ENCODE measurements around the gene CASD1.
A peak's percentile ranks its signal among the peaks of the same experiment; 100 is the strongest.

CASD1 gene

GRCh38 chr7:94507962-94508361 lies 1.6 kb upstream of the CASD1 start (continued):
- no peak for TF ChIP-seq POU6F1 (CRISPR knock-in tag; IDR thresholded peaks at IDR 0.05; ENCODE audit: borderline replicate concordance, low read depth)

GRCh38 chr7:94509887-94510581 lies 425 bp downstream of the CASD1 start:
- peak; percentile 84 for ATAC-seq
- peak; percentile 84; the same call in 1 of the 2 replicates for TF ChIP-seq CSDC2 (CRISPR knock-in tag; IDR thresholded peaks at IDR 0.05)
- no peak for TF ChIP-seq ESRRG (CRISPR knock-in tag; IDR thresholded peaks at IDR 0.05)
- no peak for TF ChIP-seq ZNF565 (CRISPR knock-in tag; conservative IDR thresholded peaks at IDR 0.05; ENCODE audit: low read depth)
- no peak for TF ChIP-seq TCF4 (CRISPR knock-in tag; IDR thresholded peaks at IDR 0.05; ENCODE audit: borderline replicate concordance)
- TF ChIP-seq ZC3H10 (CRISPR knock-in tag; IDR thresholded peaks at IDR 0.05), result peak; percentile 18; the same call in 1 of the 2 replicates
- TF ChIP-seq ISL1 (CRISPR knock-in tag; IDR thresholded peaks at IDR 0.05), result no peak
- TF ChIP-seq ZNF8 (CRISPR knock-in tag; IDR thresholded peaks at IDR 0.05), result no peak
- no peak for TF ChIP-seq PPARA (CRISPR knock-in tag; IDR thresholded peaks at IDR 0.05; ENCODE audit: borderline replicate concordance)
- no peak for TF ChIP-seq POU6F1 (CRISPR knock-in tag; IDR thresholded peaks at IDR 0.05; ENCODE audit: borderline replicate concordance, low read depth)
- no peak for TF ChIP-seq SNAI2 (CRISPR knock-in tag; IDR thresholded peaks at IDR 0.05)

GRCh38 chr7:94510582-94511496 lies 1.2 kb downstream of the CASD1 start:
- TF ChIP-seq TOX (CRISPR knock-in tag; IDR thresholded peaks at IDR 0.05; ENCODE audit: borderline replicate concordance) (no peak), BACH2 (CRISPR knock-in tag; IDR thresholded peaks at IDR 0.05; ENCODE audit: borderline replicate concordance) (no peak), TCF4 (CRISPR knock-in tag; IDR thresholded peaks at IDR 0.05; ENCODE audit: borderline replicate concordance) (0 out of 2 replicates have a peak, but pooled peaks have one; percentile 7)
- ATAC-seq, result peak; percentile 70

- no peak for TF ChIP-seq ZNF565 (CRISPR knock-in tag; conservative IDR thresholded peaks at IDR 0.05; ENCODE audit: low read depth)
- TF ChIP-seq ZNF70 (CRISPR knock-in tag; IDR thresholded peaks at IDR 0.05), result no peak
- TF ChIP-seq CSDC2 (CRISPR knock-in tag; IDR thresholded peaks at IDR 0.05), result no peak
- TF ChIP-seq TOX (CRISPR knock-in tag; IDR thresholded peaks at IDR 0.05; ENCODE audit: borderline replicate concordance), result no peak
- no peak for TF ChIP-seq TCF4 (CRISPR knock-in tag; IDR thresholded peaks at IDR 0.05; ENCODE audit: borderline replicate concordance)
- TF ChIP-seq ESRRG (CRISPR knock-in tag; IDR thresholded peaks at IDR 0.05), result no peak
- no peak for TF ChIP-seq SNAI2 (CRISPR knock-in tag; IDR thresholded peaks at IDR 0.05)
- no peak for TF ChIP-seq PATZ1 (CRISPR knock-in tag; IDR thresholded peaks at IDR 0.05; ENCODE audit: borderline replicate concordance)
- TF ChIP-seq TSHZ2 (CRISPR knock-in tag; IDR thresholded peaks at IDR 0.05), result no peak
- no peak for TF ChIP-seq POU6F1 (CRISPR knock-in tag; IDR thresholded peaks at IDR 0.05; ENCODE audit: borderline replicate concordance, low read depth)
- no peak for TF ChIP-seq PPARA (CRISPR knock-in tag; IDR thresholded peaks at IDR 0.05; ENCODE audit: borderline replicate concordance)
- TF ChIP-seq ZC3H10 (CRISPR knock-in tag; IDR thresholded peaks at IDR 0.05), result no peak
- no peak for ATAC-seq
These were observed 2.1 kb downstream of the CASD1 start for GRCh38 chr7:94511718-94512117.
